Erythroblast (primary cell): Measurements from ENCODE around the gene FUCA2.
"Not testable (repeated sequence)": the region's sequence is repeated elsewhere in the genome, so short reads cannot be mapped to it uniquely, and the experiment has no call there.

Experiments used
- DNase-seq, 2 experiments: peaks; one replicate each; lab custom pipeline; 2025; lab: John Stamatoyannopoulos, UW
- GATA1 ChIP-seq: IDR thresholded peaks from 2 replicates; pipeline ENCODE4 v1.6.1; 2011; ENCODE audit warnings: low read depth, mild to moderate bottlenecking, control low read depth, low read length, moderate library complexity
- POLR2A ChIP-seq: IDR thresholded peaks from 2 replicates; pipeline ENCODE4 v1.6.1; 2011; ENCODE audit warnings: mild to moderate bottlenecking, low read length

The FUCA2 gene

GRCh38 chr6:143501851-143502250, 9.7 kb downstream of the FUCA2 start:
- peak in 1 of 2 experiments; percentile 5 for DNase-seq
- no peak for TF ChIP-seq POLR2A
- TF ChIP-seq GATA1, result no peak

- TF ChIP-seq POLR2A, result no peak
- no peak for TF ChIP-seq GATA1
- no peak for DNase-seq
Observed at GRCh38 chr6:143498428-143498827, 13.1 kb downstream of the FUCA2 start.

GRCh38 chr6:143496974-143497373, 14.5 kb downstream of the FUCA2 start:
- DNase-seq, result no peak
- TF ChIP-seq GATA1, result no peak

DNA sequence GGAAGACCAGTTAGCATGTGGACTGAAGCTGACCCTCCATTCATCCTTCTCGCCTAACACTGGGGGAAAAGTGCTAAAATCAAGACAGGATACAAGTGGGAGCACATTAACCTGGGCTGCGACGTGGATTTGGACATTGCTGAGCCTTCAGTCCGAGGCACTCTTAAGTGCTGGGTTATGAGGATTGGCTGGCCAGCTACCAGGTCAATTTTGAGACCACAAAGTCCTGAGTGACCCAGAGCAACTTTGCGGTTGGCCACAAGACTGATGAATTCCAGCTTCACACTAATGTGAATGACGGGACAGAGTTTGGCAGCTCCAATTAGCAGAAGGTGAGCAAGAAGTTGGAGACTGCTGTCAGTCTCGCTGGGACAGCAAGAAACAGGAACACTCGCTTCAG, 20.7 kb downstream of the FUCA2 start:
- TF ChIP-seq POLR2A (no peak), GATA1 (no peak)
- DNase-seq, result no peak

DNA sequence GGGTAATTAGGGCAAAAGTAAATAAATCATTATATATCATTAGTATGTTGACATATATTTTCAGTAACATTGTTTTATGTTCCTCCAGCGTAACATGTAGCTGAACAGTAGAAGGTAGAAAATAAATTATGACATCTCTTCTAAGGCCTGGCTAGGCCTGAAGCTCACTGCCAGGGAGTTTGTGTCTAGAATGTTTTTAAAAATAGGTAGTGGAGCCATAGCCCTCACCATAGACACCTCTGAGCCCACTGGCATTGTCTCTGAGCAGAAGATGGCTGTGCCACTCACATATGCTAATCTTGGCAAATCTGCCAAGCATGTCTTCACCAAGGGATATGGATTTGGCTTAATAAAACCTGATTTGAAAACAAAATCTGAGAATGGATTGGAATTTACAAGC, 21.3 kb downstream of the FUCA2 start:
- DNase-seq, result no peak
- no peak for TF ChIP-seq POLR2A
- TF ChIP-seq GATA1, result no peak

DNA sequence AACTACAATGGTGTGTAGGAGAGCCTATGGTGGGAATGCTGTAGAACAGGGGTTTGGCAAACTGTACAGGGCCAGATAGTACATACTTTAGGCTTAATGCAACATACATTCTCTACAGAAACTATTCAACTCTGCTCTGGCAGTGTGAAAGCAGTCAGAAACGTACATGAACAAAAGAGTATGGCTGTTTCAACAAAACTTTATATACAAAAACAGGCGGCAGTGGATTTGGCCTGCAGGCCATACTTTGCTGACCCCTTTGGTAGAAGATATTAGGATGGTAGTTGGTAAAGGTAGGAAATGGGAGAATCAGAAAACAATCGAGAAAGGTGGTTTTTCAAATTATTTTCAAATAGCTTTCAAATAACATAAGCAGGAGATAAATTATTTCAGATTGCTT, 24.8 kb downstream of the FUCA2 start:
- DNase-seq, result no peak
- TF ChIP-seq GATA1 (no peak), POLR2A (no peak)

GRCh38 chr6:143485967-143486366, 25.6 kb downstream of the FUCA2 start:
- DNase-seq, result no peak
- no peak for TF ChIP-seq GATA1
- no peak for TF ChIP-seq POLR2A

GRCh38 chr6:143482593-143482992, 28.9 kb downstream of the FUCA2 start:
- TF ChIP-seq POLR2A (no peak), GATA1 (no peak)
- no peak for DNase-seq

DNA sequence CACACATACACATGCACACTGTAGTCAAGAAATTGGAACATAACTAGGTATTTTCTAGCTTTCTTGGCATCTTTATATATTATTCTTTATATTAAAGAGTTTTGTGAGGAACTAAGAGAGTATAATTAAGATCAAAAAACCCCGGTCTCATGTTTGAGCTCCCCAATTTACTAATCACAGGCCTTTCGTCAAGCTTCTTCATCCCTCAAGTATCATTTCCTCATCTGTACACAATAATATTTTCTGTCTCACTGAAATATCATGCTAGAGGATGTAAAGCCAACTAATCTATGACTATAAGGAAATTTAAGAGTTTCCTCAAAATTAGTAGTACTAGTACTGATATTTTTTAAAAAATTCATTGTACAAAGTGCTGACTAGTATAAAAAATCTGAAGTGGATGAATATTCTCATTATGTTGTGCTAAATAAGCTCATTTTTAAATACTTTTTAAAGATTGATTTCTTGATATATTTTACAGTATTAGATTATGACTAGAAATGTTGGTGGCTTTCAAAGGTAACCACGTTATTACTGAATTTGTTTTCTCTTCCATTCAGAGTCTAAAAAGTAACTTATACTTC, 32.9 kb downstream of the FUCA2 start:
- no peak for DNase-seq
- TF ChIP-seq GATA1 (no peak), POLR2A (no peak)

DNA sequence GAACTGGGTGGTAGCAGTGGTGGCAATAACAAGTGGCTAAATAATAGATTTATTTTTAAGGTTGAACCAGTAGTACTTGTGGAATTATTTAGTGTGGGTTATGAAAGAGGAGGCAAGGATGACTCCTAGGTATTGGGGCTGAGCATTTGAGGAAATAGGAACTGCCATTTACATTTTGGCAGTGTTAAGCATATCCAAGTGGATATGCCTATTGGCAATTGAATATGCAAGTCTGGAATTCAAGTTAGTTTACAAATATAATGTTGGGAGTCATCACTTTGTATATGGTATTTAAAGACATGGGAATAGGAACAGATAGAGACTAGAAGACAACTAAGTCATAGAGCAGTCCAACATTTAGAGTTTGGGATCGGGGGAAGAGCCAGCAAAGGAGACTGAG, 35.0 kb downstream of the FUCA2 start:
- no peak for DNase-seq

DNA sequence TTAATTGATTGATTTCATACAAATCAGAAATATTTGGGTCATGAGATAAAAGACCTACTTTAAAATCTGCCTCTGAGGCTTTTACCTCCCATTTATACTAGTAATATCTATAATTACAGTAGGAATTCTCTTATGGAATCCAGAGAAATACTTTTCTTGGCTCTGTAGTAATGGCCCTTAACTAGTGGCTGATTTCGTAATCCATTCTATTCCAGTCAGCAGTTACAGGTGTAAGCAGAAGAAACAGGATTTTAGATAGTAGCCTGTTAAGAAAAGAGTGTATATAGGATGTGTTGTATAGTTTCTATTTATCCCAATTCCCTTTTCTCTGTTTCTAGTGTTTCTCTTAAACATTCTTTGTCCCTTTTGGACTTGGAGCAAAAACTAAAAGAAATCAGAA, 39.7 kb downstream of the FUCA2 start:
- no peak for DNase-seq
- TF ChIP-seq GATA1 (no peak), POLR2A (no peak)

More for the DNA sequence above, 35.0 kb downstream of the FUCA2 start:
- no peak for TF ChIP-seq POLR2A
- no peak for TF ChIP-seq GATA1

DNA sequence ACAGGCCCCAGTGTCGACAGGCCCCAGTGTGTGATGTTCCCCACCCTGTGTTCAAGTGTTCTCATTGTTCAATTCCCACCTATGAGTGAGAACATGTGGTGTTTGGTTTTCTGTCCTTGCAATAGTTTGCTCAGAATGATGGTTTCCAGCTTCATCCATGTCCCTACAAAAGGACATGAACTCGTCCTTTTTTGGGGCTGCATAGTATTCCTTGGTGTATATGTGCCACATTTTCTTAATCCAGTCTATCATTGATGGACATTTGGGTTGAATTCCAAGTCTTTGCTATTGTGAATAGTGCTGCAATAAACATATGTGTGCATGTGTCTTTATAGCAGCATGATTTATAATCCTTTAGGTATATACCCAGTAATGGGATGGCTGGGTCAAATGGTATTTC, 42.7 kb downstream of the FUCA2 start:
- not testable (repeated sequence) for DNase-seq

DNA sequence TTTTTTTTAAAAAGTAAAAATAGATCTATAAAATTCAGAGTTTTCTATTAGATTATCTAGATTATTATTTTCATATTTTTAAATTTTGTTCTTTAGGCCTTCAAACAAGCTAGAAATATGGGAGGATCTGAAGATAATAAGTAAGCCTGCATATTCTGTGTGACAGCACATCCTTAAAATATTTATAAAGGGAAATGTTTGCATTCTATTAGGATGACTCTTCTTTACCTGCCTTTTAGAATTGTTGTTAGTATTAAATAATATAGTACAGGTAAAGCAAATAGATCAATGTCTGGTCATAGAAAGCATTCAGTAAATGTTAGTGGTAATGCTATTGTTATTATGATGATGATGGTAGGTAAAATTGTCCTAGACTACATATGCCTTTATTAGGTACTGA, 43.5 kb downstream of the FUCA2 start:
- TF ChIP-seq GATA1, result no peak
- no peak for DNase-seq

- no peak for TF ChIP-seq POLR2A
- TF ChIP-seq GATA1, result no peak
- DNase-seq, result no peak
Observed at GRCh38 chr6:143465546-143465945, 46.0 kb downstream of the FUCA2 start.

DNA sequence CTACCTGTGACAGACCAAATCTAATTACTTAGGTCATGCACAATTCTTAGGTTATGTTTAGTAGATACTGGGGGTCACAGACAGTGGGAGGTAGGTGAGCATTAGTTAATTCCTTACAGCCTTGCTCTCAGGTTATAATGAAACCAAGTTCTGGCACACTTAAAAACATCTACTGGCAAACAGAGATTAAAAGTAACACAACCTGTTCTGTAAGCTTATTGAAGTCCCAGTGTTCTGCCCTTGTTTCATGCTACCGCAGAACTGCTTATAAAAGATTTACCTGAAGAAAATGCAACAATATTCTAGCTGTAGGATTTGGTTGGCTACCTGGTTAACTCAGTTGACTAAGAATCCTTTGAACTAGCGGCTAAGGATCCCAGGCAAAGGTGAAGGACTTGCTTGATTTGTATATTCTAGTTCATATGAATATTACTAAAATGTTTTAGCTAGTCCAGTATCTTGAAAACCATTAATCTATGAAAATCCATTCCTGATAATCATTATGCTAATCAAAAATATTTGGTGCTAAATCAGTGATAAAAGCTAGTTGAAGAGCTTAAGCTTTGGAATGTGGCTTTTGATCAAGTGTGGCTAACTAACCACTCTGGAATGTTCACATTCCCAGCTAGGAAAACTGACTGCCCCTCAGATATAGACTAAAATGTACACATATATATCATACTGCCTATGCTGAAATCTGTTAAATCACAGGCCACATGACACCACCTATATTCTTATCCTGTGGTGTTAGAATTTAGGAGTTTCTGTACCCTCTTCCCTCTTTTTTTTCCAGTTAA, 53.8 kb downstream of the FUCA2 start:
- no peak for DNase-seq
- TF ChIP-seq POLR2A (no peak), GATA1 (no peak)

DNA sequence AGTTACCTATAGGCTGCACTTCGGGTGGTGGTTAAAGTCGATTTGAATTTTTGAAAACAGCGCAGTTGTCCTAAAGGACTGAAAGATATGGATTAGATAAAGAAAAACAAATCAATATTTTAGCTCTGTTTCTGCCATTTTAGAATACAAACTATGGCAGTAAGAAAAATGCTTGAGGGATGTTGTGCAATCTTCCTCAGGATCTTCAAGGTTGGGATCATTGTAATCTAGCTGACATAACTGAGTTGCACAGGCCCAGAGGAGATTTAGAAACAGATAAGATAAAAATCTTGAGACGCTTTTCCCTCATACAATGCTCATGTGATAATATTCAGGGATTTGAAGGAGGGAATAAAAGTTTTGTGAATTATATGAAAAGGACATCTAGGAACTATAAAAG, 60.0 kb downstream of the FUCA2 start:
- DNase-seq, result peak; percentile 4 to 19
- TF ChIP-seq POLR2A, result no peak
- no peak for TF ChIP-seq GATA1
